Stimulated activated naive CD8-positive, alpha-beta T cell treated with anti-CD3 and anti-CD28 coated beads, Interleukin-15, amount 100 ng/mL, for 72 hours (primary cell): ENCODE results near the gene KCND3.

Experiments
- ATAC-seq: fragments of 150-1000 bp; cut with Tn5 transposase; 2 replicates; pipeline ENCODE4 v1.10.0; 2021; ENCODE audit warnings: mild to moderate bottlenecking, moderate library complexity
- DNase-seq, 2 donors: peaks; one replicate each; pipeline ENCODE4 v3.0.0; 2021 to 2022
- H3K27ac Mint-ChIP-seq, 2 donors: one replicate each; pipeline ENCODE4 v1.8.0; 2022; ENCODE audit warnings: mild to moderate bottlenecking in 2 of 2, mixed read lengths in 2 of 2, moderate library complexity in 2 of 2
- H3K27me3 Mint-ChIP-seq: one replicate; pipeline ENCODE4 v1.8.0; 2022; ENCODE audit warnings: mixed read lengths
- H3K4me1 Mint-ChIP-seq: one replicate; pipeline ENCODE4 v1.8.0; 2022; ENCODE audit warnings: mild to moderate bottlenecking, mixed read lengths
- H3K4me3 Mint-ChIP-seq, 2 donors: one replicate each; pipeline ENCODE4 v1.8.0; 2022; ENCODE audit warnings: mild to moderate bottlenecking in 2 of 2, mixed read lengths in 2 of 2, moderate library complexity in 1 of 2
- H3K9me3 Mint-ChIP-seq, 2 donors: one replicate each; pipeline ENCODE4 v1.8.0; 2022; ENCODE audit warnings: mixed read lengths in 2 of 2

Gene KCND3

GRCh38 chr1:111768023-111768422, 221.4 kb downstream of the KCND3 start:
- H3K4me1 Mint-ChIP-seq = no peaks in the 10 kb centered on the region
- no peaks in the 10 kb centered on the region for H3K27me3 Mint-ChIP-seq
- no peaks in the 10 kb centered on the region for H3K9me3 Mint-ChIP-seq
- H3K4me3 Mint-ChIP-seq = no peak overlapping the region
- ATAC-seq = no peak
- DNase-seq = no peak
- H3K27ac Mint-ChIP-seq = no peak overlapping the region

GRCh38 chr1:111762332-111762731, 227.1 kb downstream of the KCND3 start:
- Mint-ChIP-seq H3K9me3 (no peaks in the 10 kb centered on the region), H3K4me1 (peaks cover 14% of the 10 kb centered on the region), H3K27ac (no peak overlapping the region), H3K4me3 (no peak overlapping the region), H3K27me3 (no peaks in the 10 kb centered on the region)
- no peak for ATAC-seq
- DNase-seq = no peak

GRCh38 chr1:111761717-111762116, 227.8 kb downstream of the KCND3 start:
- Mint-ChIP-seq H3K9me3 (no peaks in the 10 kb centered on the region), H3K27ac (no peak overlapping the region), H3K4me3 (no peak overlapping the region), H3K27me3 (no peaks in the 10 kb centered on the region), H3K4me1 (peaks cover 20% of the 10 kb centered on the region)
- DNase-seq (no peak), ATAC-seq (no peak)

GRCh38 chr1:111758373-111758772, 231.1 kb downstream of the KCND3 start:
- Mint-ChIP-seq H3K4me1 (peaks cover 31% of the 10 kb centered on the region), H3K27me3 (no peaks in the 10 kb centered on the region), H3K9me3 (no peaks in the 10 kb centered on the region), H3K4me3 (peak overlapping the region; percentile 3 to 66), H3K27ac (no peak overlapping the region)
- DNase-seq (no peak), ATAC-seq (no peak)

- no peaks in the 10 kb centered on the region for H3K27me3 Mint-ChIP-seq
- H3K4me1 Mint-ChIP-seq = peaks cover 31% of the 10 kb centered on the region
- DNase-seq (no peak), ATAC-seq (peak; percentile 45)
- H3K9me3 Mint-ChIP-seq = no peaks in the 10 kb centered on the region
- peak overlapping the region; percentile 86 to 99 for H3K4me3 Mint-ChIP-seq
- peak overlapping the region; percentile 99 for H3K27ac Mint-ChIP-seq
These were observed 233.3 kb downstream of the KCND3 start for GRCh38 chr1:111756124-111756513.

- H3K4me1 Mint-ChIP-seq = peaks cover 31% of the 10 kb centered on the region
- peak within 1 kb of the TSS; percentile 99 for H3K27ac Mint-ChIP-seq
- H3K4me3 Mint-ChIP-seq = peak within 1 kb of the TSS; percentile 86 to 99
These were observed 233.9 kb downstream of the KCND3 start, which contains the start of gene DDX20 for GRCh38 chr1:111755331-111756123. TSS of gene DDX20 (plus strand) at chr1:111755901. CDS start at chr1:111755925, 24 bp downstream.

DNA sequence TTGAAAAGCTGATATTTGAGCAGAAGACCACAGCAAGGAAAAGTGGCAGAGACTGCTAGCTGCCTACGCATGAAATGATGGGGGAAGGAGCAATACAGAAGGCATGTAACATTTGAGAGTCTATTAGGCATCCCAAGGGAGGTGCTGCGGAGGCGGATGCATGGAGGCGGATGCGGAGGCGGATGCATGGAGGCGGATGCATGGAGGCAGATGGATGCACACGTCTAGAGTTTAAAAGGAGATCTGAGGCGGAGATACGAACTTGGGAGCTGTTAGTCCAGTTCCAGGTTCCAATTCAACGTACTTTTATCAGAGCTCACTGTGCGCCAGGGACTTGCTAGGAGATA, 234.5 kb downstream of the KCND3 start:
- peak; percentile 0 for ATAC-seq
- H3K4me1 Mint-ChIP-seq = peaks cover 31% of the 10 kb centered on the region

More at GRCh38 chr1:111755331-111756123, 233.9 kb downstream of the KCND3 start, which contains the start of gene DDX20:
- ATAC-seq (peak; percentile 93), DNase-seq (peak; percentile 95)
- Mint-ChIP-seq H3K27me3 (no peaks in the 10 kb centered on the region), H3K9me3 (no peaks in the 10 kb centered on the region)

GRCh38 chr1:111751906-111752575, 237.4 kb downstream of the KCND3 start:
- Mint-ChIP-seq H3K4me1 (peaks cover 18% of the 10 kb centered on the region), H3K9me3 (no peaks in the 10 kb centered on the region), H3K4me3 (no peak overlapping the region), H3K27me3 (no peaks in the 10 kb centered on the region), H3K27ac (no peak overlapping the region)
- DNase-seq (no peak), ATAC-seq (no peak)

More for the DNA sequence above, 234.5 kb downstream of the KCND3 start:
- Mint-ChIP-seq H3K27ac (peak overlapping the region; percentile 99), H3K4me3 (peak overlapping the region; percentile 86 to 99), H3K27me3 (no peaks in the 10 kb centered on the region), H3K9me3 (no peaks in the 10 kb centered on the region)
- no peak for DNase-seq

GRCh38 chr1:111750856-111751255, 238.6 kb downstream of the KCND3 start:
- Mint-ChIP-seq H3K4me3 (no peak overlapping the region), H3K9me3 (no peaks in the 10 kb centered on the region), H3K4me1 (peaks cover 12% of the 10 kb centered on the region), H3K27ac (no peak overlapping the region), H3K27me3 (no peaks in the 10 kb centered on the region)
- ATAC-seq = no peak
- no peak for DNase-seq

DNA sequence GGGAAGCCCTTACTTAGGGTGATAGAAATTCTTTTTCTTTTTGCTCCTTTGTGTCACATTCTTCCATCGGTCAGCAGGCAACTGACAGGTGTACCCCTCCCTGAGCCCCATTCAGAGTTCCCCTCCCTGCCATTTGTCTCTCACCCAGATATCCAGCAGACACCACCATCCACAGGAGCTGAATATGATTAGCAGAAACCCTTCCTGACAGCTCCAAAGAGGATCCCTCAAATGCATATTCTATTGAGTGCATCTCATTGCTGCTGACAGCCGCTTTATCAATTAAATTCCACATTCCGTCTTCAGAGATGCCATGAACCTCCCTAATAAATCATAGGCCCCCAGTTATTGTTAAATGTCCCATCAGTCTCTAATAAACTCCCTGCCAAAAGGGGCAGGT, 239.8 kb downstream of the KCND3 start:
- H3K27ac Mint-ChIP-seq = no peak overlapping the region
- H3K4me3 Mint-ChIP-seq = no peak overlapping the region
- no peaks in the 10 kb centered on the region for H3K27me3 Mint-ChIP-seq
- peaks cover 7% of the 10 kb centered on the region for H3K4me1 Mint-ChIP-seq
- no peaks in the 10 kb centered on the region for H3K9me3 Mint-ChIP-seq
- ATAC-seq (no peak), DNase-seq (no peak)

- no peak overlapping the region for H3K4me3 Mint-ChIP-seq
- ATAC-seq (no peak), DNase-seq (no peak)
- peak overlapping the region in 1 of 2 donors; percentile 44 for H3K27ac Mint-ChIP-seq
- H3K4me1 Mint-ChIP-seq = peaks cover 5% of the 10 kb centered on the region
- peaks cover 8% of the 10 kb centered on the region for H3K27me3 Mint-ChIP-seq
- H3K9me3 Mint-ChIP-seq = no peaks in the 10 kb centered on the region
These were observed 241.5 kb downstream of the KCND3 start for GRCh38 chr1:111747947-111748346.

- H3K4me1 Mint-ChIP-seq = peaks cover 5% of the 10 kb centered on the region
- ATAC-seq = peak; percentile 88
- peak; percentile 55 to 71 for DNase-seq
- H3K9me3 Mint-ChIP-seq = no peaks in the 10 kb centered on the region
- H3K27ac Mint-ChIP-seq = no peak overlapping the region
- H3K27me3 Mint-ChIP-seq = peaks cover 13% of the 10 kb centered on the region
- H3K4me3 Mint-ChIP-seq = no peak overlapping the region
These were observed 242.2 kb downstream of the KCND3 start for GRCh38 chr1:111747282-111747734.

DNA sequence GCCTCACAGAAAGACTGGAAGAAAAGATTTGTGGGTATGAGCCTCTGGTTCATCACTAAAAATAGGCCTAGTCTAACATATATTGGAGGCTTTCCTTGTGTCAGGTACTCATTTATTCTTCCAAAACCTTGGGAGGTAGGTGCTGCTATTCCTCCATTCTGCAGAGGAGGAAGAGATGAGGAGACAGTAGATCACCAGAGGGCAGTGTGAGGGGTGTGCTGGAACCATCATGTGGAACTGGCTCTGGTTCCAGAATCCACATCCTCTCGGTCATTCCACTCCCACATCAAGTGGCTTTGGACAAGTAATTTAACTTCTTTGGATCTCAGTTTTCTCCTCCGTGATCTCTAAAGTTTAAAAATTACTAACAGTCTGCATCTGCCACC, 242.9 kb downstream of the KCND3 start:
- Mint-ChIP-seq H3K4me1 (peaks cover 5% of the 10 kb centered on the region), H3K9me3 (no peaks in the 10 kb centered on the region), H3K4me3 (no peak overlapping the region), H3K27me3 (peaks cover 20% of the 10 kb centered on the region), H3K27ac (no peak overlapping the region)
- no peak for DNase-seq
- no peak for ATAC-seq

DNA sequence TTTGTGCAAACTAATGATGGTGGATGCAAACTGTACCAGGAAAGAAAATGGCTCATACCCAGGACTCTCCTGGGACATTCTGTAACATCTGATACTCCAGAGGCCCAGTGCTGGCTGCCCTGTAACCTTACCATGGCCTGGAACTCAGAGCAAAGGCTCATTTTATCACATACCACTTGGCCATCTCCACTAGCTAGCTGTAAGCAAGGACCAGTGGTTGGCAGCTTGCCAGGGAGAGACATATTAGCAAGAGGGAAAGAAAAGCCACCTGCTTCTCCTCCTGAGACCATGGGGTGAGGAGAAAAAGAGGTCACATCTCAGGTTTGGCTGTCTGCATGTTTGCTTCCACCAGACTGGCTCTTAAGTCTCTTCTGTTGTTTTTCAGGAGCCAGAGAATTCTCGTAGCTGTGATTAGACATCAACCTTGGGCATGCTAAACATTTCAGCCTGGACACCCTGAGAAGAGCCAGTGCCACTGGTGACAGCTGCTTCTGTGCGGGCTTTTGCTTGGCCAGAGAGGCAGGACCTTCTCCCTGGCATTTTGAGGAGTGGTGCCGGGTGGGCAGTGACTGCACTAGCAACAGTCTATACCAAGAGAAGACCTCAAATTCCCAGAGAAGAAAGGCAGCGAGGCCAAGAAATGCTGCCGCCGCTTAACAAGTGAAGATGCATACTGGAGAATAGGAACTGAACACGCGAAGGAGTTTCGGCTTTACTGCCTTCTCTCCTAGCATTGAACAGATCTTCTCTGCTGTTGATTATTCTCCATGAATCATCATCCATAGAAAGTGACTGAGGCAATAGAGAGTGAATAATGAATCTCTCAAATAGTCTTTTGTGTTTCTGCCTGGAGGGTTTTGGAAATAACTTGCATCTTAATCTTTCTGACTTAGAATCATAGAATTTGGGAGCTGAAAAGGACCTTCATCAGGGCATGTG, 243.5 kb downstream of the KCND3 start:
- DNase-seq (peak in 1 of 2 donors; percentile 5), ATAC-seq (no peak)
- Mint-ChIP-seq H3K4me3 (no peak overlapping the region), H3K4me1 (peaks cover 8% of the 10 kb centered on the region), H3K9me3 (no peaks in the 10 kb centered on the region), H3K27me3 (peaks cover 26% of the 10 kb centered on the region), H3K27ac (no peak overlapping the region)

- ATAC-seq (no peak), DNase-seq (no peak)
- Mint-ChIP-seq H3K27ac (no peak overlapping the region), H3K4me1 (peaks cover 27% of the 10 kb centered on the region), H3K27me3 (peaks cover 42% of the 10 kb centered on the region), H3K4me3 (no peak overlapping the region), H3K9me3 (no peaks in the 10 kb centered on the region)
These were observed 245.8 kb downstream of the KCND3 start for GRCh38 chr1:111743679-111744101.
